SK-N-SH treated with all-trans-retinoic acid at 6 μM for 48 hours (cell line): Measurements from ENCODE around the gene MAPK8.

Source experiments
- PPARA ChIP-seq: fragments of 250-450 bp; sonication (Bioruptor Pico); IDR thresholded peaks from 2 replicates; pipeline ENCODE4 v1.5.0; 2020; ENCODE audit warnings: mild to moderate bottlenecking, borderline replicate concordance
- SNAI2 ChIP-seq: fragments of 250-450 bp; sonication (Bioruptor Pico); IDR thresholded peaks from 2 replicates; pipeline ENCODE4 v1.5.0; 2020; ENCODE audit warnings: mild to moderate bottlenecking, moderate library complexity
- TCF4 ChIP-seq: fragments of 250-450 bp; sonication (Bioruptor Pico); IDR thresholded peaks from 2 replicates; pipeline ENCODE4 v1.8.0; 2021; ENCODE audit warnings: mild to moderate bottlenecking, moderate library complexity, borderline replicate concordance
- ZC3H10 ChIP-seq: fragments of 250-450 bp; sonication (Bioruptor Pico); IDR thresholded peaks from 2 replicates; pipeline ENCODE4 v1.5.1; 2021; ENCODE audit warnings: mild to moderate bottlenecking, moderate library complexity
- ZFP30 ChIP-seq: fragments of 450-650 bp; formaldehyde crosslinking; IDR thresholded peaks from 2 replicates; pipeline ENCODE4 v1.5.0; 2022; ENCODE audit warnings: mild to moderate bottlenecking, moderate library complexity
- TF ChIP-seq, protein P1 (sequence below): fragments of 250-450 bp; sonication (Bioruptor Pico); IDR thresholded peaks from 2 replicates; pipeline ENCODE4 v1.8.0; 2020; ENCODE audit warnings: mild to moderate bottlenecking, moderate library complexity, borderline replicate concordance
- TF ChIP-seq, protein P2 (sequence below): fragments of 250-450 bp; sonication (Bioruptor Pico); IDR thresholded peaks from 2 replicates; pipeline ENCODE4 v1.5.1; 2020; ENCODE audit warnings: low read depth, mild to moderate bottlenecking, moderate library complexity

DNA sequence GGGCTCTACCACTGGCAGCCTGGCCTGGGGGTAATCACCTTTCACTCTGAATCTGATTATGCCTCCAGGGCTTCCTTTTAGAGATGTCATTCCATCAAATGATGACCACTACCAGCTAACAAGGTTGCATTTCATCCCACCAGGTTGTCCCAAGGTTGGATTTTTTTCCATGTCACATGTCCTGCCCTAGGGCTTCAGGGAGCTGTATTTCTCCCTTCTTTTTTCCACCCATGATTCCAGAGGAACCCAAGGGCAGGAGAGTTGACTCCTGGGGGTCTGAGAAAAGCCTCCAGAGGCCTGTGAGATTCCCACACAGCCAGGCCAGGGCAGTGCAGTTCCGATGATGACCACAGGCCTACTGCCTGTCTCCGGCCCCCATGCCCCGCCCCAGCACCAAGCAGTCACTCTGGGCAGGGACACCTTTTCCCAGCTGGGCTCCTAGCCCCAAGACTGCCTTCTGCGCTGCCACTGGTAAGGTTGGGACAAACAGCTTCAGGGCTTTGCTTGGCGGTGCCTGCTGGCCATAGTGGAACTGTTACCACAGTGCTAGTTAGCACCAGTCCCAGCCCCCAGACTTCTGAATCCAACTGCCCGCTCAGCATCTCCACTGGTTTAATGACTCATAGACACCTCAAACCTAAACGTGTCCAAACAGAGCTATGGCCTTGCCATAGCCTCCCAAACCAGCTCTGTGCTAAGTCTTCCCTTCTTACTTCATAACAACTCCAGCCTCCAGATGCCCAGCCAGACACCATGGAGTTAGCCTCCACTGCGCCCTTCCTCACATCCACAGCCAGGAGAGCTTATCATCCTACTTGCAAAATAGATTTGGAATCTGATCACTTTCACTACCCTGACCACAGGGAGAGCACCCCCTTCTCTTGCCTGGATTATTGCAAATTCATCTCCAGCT is 164.7 kb downstream of the MAPK8 start:
- no peak for TF ChIP-seq ZFP30 (CRISPR knock-in tag)
- TF ChIP-seq, protein P1, sequence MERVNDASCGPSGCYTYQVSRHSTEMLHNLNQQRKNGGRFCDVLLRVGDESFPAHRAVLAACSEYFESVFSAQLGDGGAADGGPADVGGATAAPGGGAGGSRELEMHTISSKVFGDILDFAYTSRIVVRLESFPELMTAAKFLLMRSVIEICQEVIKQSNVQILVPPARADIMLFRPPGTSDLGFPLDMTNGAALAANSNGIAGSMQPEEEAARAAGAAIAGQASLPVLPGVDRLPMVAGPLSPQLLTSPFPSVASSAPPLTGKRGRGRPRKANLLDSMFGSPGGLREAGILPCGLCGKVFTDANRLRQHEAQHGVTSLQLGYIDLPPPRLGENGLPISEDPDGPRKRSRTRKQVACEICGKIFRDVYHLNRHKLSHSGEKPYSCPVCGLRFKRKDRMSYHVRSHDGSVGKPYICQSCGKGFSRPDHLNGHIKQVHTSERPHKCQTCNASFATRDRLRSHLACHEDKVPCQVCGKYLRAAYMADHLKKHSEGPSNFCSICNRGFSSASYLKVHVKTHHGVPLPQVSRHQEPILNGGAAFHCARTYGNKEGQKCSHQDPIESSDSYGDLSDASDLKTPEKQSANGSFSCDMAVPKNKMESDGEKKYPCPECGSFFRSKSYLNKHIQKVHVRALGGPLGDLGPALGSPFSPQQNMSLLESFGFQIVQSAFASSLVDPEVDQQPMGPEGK (CRISPR knock-in tag) = no peak
- no peak for TF ChIP-seq PPARA (CRISPR knock-in tag)
- TF ChIP-seq TCF4 (CRISPR knock-in tag) = no peak
- TF ChIP-seq, protein P2, sequence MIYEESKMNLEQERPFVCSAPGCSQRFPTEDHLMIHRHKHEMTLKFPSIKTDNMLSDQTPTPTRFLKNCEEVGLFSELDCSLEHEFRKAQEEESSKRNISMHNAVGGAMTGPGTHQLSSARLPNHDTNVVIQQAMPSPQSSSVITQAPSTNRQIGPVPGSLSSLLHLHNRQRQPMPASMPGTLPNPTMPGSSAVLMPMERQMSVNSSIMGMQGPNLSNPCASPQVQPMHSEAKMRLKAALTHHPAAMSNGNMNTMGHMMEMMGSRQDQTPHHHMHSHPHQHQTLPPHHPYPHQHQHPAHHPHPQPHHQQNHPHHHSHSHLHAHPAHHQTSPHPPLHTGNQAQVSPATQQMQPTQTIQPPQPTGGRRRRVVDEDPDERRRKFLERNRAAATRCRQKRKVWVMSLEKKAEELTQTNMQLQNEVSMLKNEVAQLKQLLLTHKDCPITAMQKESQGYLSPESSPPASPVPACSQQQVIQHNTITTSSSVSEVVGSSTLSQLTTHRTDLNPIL = no peak
- no peak for TF ChIP-seq ZC3H10
- TF ChIP-seq SNAI2 (CRISPR knock-in tag) = no peak
